Dendritic cell treated with granulocyte-macrophage colony-stimulating factor and Interleukin-4, amounts not matched to agents 40 ng/mL and 50 ng/mL, for 4 days (primary cell): ENCODE data around the gene CGN.

Source experiments
- H3K27ac Mint-ChIP-seq: one replicate; pipeline ENCODE4 v1.8.0; 2022; ENCODE audit warnings: mild to moderate bottlenecking, mixed read lengths
- H3K27me3 Mint-ChIP-seq: one replicate; pipeline ENCODE4 v1.8.0; 2022; ENCODE audit warnings: mild to moderate bottlenecking, mixed read lengths
- H3K36me3 Mint-ChIP-seq: one replicate; pipeline ENCODE4 v1.8.0; 2022; ENCODE audit warnings: low read depth, mixed read lengths
- H3K4me1 Mint-ChIP-seq: one replicate; pipeline ENCODE4 v1.8.0; 2022; ENCODE audit warnings: low read depth, mixed read lengths
- H3K4me3 Mint-ChIP-seq: one replicate; pipeline ENCODE4 v1.8.0; 2022; ENCODE audit warnings: mild to moderate bottlenecking, moderate library complexity, mixed read lengths
- H3K9me3 Mint-ChIP-seq: one replicate; pipeline ENCODE4 v1.8.0; 2022; ENCODE audit warnings: mixed read lengths
- intact Hi-C: fragments of 100-400 bp; cut with micrococcal nuclease; formaldehyde crosslinking; loops from one replicate; pipeline ENCODE4 v1.15.0; 2022

Gene CGN

GRCh38 chr1:151510957-151511635, at the start of gene CGN:
Gene CGN, plus strand, starts transcription at chr1:151511387. Its CDS starts 7,133 bp downstream, at chr1:151518520.
- no peaks in the 10 kb centered on the region for H3K9me3 Mint-ChIP-seq
- intact Hi-C loops = no loop called here
- peak within 1 kb of the TSS; percentile 77 for H3K4me3 Mint-ChIP-seq
- no peaks in the 10 kb centered on the region for H3K36me3 Mint-ChIP-seq
- peaks cover 59% of the 10 kb centered on the region for H3K27me3 Mint-ChIP-seq
- H3K4me1 Mint-ChIP-seq = peaks cover 36% of the 10 kb centered on the region
- peak within 1 kb of the TSS; percentile 43 for H3K27ac Mint-ChIP-seq

- Mint-ChIP-seq H3K9me3 (no peaks in the 10 kb centered on the region), H3K4me1 (peaks cover 15% of the 10 kb centered on the region), H3K36me3 (peaks cover 6% of the 10 kb centered on the region), H3K27ac (no peak overlapping the region), H3K27me3 (peaks cover 18% of the 10 kb centered on the region), H3K4me3 (no peak overlapping the region)
- intact Hi-C loops = no loop called here
These were observed 49.5 kb upstream of the CGN start for GRCh38 chr1:151461694-151462093.

GRCh38 chr1:151465026-151465425, 46.2 kb upstream of the CGN start:
- H3K9me3 Mint-ChIP-seq = no peaks in the 10 kb centered on the region
- intact Hi-C loops = no loop called here
- no peaks in the 10 kb centered on the region for H3K4me1 Mint-ChIP-seq
- no peak overlapping the region for H3K27ac Mint-ChIP-seq
- H3K27me3 Mint-ChIP-seq = peaks cover 18% of the 10 kb centered on the region
- H3K36me3 Mint-ChIP-seq = no peaks in the 10 kb centered on the region
- H3K4me3 Mint-ChIP-seq = no peak overlapping the region

- no peaks in the 10 kb centered on the region for H3K27me3 Mint-ChIP-seq
- intact Hi-C loops = loop anchor here (1.0 kb wide), 1 partner anchor 14 kb away; the partner anchor contains the start of gene POGZ
- H3K27ac Mint-ChIP-seq = peak overlapping the region; percentile 92
These were observed 38.1 kb upstream of the CGN start for GRCh38 chr1:151472856-151473731.

GRCh38 chr1:151474745-151475144, 36.4 kb upstream of the CGN start:
- no peaks in the 10 kb centered on the region for H3K36me3 Mint-ChIP-seq
- intact Hi-C loops = no loop called here
- no peaks in the 10 kb centered on the region for H3K27me3 Mint-ChIP-seq
- H3K27ac Mint-ChIP-seq = no peak overlapping the region
- H3K9me3 Mint-ChIP-seq = no peaks in the 10 kb centered on the region
- no peak overlapping the region for H3K4me3 Mint-ChIP-seq
- H3K4me1 Mint-ChIP-seq = peaks cover 8% of the 10 kb centered on the region

More at GRCh38 chr1:151472856-151473731, 38.1 kb upstream of the CGN start:
- Mint-ChIP-seq H3K36me3 (no peaks in the 10 kb centered on the region), H3K4me3 (peak overlapping the region; percentile 81), H3K9me3 (no peaks in the 10 kb centered on the region), H3K4me1 (peaks cover 8% of the 10 kb centered on the region)

DNA sequence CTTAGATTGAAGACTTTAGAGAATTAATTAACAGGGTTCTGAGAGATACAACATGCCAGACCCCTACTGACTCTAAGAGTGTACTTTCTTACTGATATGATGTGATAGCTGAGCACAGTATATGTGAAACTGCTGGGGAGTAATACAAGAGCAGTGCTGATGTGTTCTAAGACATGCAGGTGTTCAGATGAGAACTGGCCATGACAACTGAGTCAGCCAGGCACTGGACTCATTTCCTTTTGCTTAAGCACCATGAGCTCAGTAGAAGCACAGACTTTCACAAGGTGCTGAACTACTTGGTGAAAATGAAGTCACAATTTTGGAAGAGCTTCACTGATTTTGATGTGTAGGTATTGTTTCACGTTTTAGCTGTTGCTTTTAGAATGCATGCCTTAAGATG, 36.0 kb upstream of the CGN start:
- intact Hi-C loops = no loop called here
- peaks cover 8% of the 10 kb centered on the region for H3K4me1 Mint-ChIP-seq
- no peak overlapping the region for H3K27ac Mint-ChIP-seq
- no peak overlapping the region for H3K4me3 Mint-ChIP-seq
- no peaks in the 10 kb centered on the region for H3K9me3 Mint-ChIP-seq
- no peaks in the 10 kb centered on the region for H3K36me3 Mint-ChIP-seq
- no peaks in the 10 kb centered on the region for H3K27me3 Mint-ChIP-seq

DNA sequence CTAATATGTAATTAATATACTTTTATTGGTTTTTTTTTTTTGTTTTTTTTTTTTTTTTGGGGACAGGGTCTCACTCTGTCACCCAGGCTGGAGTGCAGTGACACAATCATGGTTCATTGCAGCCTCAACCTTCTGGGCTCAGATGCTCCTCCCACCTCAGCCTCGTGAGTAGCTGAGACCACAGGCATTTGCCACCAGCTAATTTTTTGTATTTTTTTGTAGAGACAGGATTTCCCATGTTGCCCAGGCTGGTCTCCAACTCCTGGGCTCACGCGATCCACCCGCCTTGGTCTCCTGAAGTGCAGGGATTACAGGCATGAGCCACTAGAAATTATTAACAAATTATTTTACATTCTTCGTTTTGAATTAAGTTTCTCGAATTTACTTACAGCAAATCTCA, 35.1 kb upstream of the CGN start:
- Mint-ChIP-seq H3K36me3 (no peaks in the 10 kb centered on the region), H3K4me3 (no peak overlapping the region), H3K4me1 (peaks cover 8% of the 10 kb centered on the region), H3K27me3 (no peaks in the 10 kb centered on the region), H3K27ac (no peak overlapping the region), H3K9me3 (no peaks in the 10 kb centered on the region)
- intact Hi-C loops = no loop called here

DNA sequence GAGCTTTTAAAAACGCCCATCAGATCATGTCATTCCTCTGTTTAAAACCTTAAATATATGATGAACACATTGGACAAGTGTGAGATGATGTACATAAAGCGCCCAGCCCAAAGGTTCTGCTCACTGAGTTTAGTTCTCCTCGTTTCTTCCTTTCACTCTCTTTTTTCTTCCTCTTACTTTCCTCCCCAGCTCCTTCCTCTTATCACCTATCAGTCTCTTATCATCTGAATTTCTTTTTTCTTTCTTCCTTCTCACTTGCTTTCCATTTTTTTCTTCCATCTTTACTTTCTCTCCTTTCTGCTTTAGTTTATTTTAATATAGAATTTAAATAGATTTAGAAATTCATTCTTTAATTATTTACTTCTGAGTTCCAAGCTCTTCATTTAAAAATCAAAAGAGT, 34.1 kb upstream of the CGN start:
- H3K27ac Mint-ChIP-seq = no peak overlapping the region
- no peak overlapping the region for H3K4me3 Mint-ChIP-seq
- H3K36me3 Mint-ChIP-seq = no peaks in the 10 kb centered on the region
- H3K4me1 Mint-ChIP-seq = peaks cover 8% of the 10 kb centered on the region
- H3K9me3 Mint-ChIP-seq = no peaks in the 10 kb centered on the region
- H3K27me3 Mint-ChIP-seq = no peaks in the 10 kb centered on the region
- intact Hi-C loops = no loop called here

DNA sequence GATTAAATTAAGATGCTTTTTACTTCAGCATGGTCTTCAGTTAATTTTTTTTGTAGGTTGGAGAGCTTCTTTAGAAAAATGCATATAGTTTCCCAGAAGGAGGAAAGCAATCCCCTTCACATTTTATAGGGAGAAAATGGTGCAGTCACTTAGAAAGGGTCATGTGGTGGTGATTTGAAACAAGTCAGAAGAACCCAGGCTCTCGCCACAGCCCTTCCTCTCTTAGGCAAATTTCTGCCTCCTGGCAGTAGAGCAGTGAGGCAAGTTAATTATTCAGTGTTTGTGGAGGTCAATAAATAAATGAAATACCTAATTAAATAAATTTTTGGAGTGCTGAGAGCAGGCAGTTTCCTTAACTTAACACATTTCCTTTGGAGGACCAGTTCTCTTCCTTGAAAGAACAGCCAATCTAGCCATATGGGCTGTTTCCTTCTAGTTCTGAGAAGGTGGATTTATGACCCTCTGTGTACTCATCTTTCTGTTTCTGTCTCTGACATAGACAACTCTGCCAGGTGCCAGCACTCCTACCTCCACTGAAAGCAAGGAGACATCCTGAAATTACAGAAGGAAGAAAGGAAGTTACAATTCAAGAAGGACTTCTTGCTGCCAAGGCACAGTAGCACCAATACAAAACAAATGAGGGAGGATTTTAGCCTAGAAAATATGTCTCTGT, 32.9 kb upstream of the CGN start:
- H3K4me3 Mint-ChIP-seq = no peak overlapping the region
- H3K27me3 Mint-ChIP-seq = no peaks in the 10 kb centered on the region
- H3K36me3 Mint-ChIP-seq = no peaks in the 10 kb centered on the region
- no peak overlapping the region for H3K27ac Mint-ChIP-seq
- peaks cover under 1% of the 10 kb centered on the region for H3K4me1 Mint-ChIP-seq
- intact Hi-C loops = no loop called here
- no peaks in the 10 kb centered on the region for H3K9me3 Mint-ChIP-seq

GRCh38 chr1:151478923-151479322, 32.3 kb upstream of the CGN start:
- intact Hi-C loops = no loop called here
- Mint-ChIP-seq H3K27ac (no peak overlapping the region), H3K36me3 (no peaks in the 10 kb centered on the region), H3K27me3 (no peaks in the 10 kb centered on the region), H3K4me1 (no peaks in the 10 kb centered on the region), H3K4me3 (no peak overlapping the region), H3K9me3 (no peaks in the 10 kb centered on the region)

DNA sequence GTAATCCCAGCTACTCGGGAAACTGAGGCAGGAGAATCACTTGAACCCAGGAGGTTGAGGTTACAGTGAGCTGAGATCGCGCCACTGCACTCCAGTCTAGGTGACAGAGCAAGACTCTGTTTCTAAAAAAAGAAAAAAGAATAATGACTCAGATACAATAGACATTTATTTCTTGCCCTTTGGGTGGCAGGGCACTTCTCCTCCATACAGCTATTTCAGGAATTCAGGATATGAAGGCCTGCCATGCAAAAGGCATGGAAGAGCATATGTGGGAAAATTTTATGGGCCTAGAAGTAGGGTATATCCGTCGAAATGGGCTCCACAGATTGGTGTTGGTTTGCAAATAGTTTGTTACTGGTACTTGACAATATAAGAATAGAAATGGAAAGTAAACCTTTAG, 31.7 kb upstream of the CGN start:
- Mint-ChIP-seq H3K27ac (no peak overlapping the region), H3K36me3 (no peaks in the 10 kb centered on the region), H3K4me3 (no peak overlapping the region), H3K27me3 (no peaks in the 10 kb centered on the region), H3K4me1 (no peaks in the 10 kb centered on the region), H3K9me3 (no peaks in the 10 kb centered on the region)
- intact Hi-C loops = no loop called here

DNA sequence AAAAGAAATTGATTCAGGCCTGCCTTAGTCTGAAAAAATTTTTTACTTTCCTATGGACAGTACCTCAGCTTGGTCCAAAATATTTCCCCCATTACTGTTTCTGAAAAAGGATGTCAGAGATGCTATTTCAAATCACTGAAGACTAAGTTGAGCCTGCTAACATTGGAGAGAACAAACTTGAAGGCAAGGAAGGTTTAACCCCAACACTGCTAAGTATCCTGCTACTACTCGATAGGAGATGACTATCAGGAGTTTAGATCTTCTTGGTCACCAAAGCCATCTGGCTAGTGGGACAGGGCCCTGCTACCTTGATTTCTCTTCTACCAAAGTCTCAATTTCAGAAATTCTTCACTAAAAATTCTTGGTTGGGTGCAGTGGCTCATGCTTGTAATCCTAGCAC, 29.2 kb upstream of the CGN start:
- no peak overlapping the region for H3K27ac Mint-ChIP-seq
- no peaks in the 10 kb centered on the region for H3K4me1 Mint-ChIP-seq
- no peak overlapping the region for H3K4me3 Mint-ChIP-seq
- H3K9me3 Mint-ChIP-seq = no peaks in the 10 kb centered on the region
- no peaks in the 10 kb centered on the region for H3K36me3 Mint-ChIP-seq
- intact Hi-C loops = no loop called here
- no peaks in the 10 kb centered on the region for H3K27me3 Mint-ChIP-seq

- no peaks in the 10 kb centered on the region for H3K9me3 Mint-ChIP-seq
- H3K4me1 Mint-ChIP-seq = no peaks in the 10 kb centered on the region
- intact Hi-C loops = no loop called here
- no peaks in the 10 kb centered on the region for H3K36me3 Mint-ChIP-seq
- H3K4me3 Mint-ChIP-seq = no peak overlapping the region
- H3K27me3 Mint-ChIP-seq = peaks cover 1% of the 10 kb centered on the region
- no peak overlapping the region for H3K27ac Mint-ChIP-seq
These were observed 25.4 kb upstream of the CGN start for GRCh38 chr1:151485685-151486255.

- Mint-ChIP-seq H3K27ac (no peak overlapping the region), H3K27me3 (peaks cover 1% of the 10 kb centered on the region), H3K4me3 (no peak overlapping the region), H3K4me1 (no peaks in the 10 kb centered on the region), H3K9me3 (no peaks in the 10 kb centered on the region), H3K36me3 (no peaks in the 10 kb centered on the region)
- intact Hi-C loops = no loop called here
These were observed 24.6 kb upstream of the CGN start for GRCh38 chr1:151486557-151486956.
